Urinary bladder (tissue), 2 donors: ENCODE data around the gene DHRS7C. TPM values are rescaled to one million over a fixed set of nuclear protein-coding genes. Genes with fewer than 3 reads are reported as not detected.

ENCODE experiments used
- polyA plus RNA-seq: library from polyadenylated mRNA; stranded (reverse); fragments of 200-250 nt; gene quantifications from one replicate; pipeline ENCODE4 v1.2.3, GENCODE V29; 2013
- total RNA-seq: library from RNA; depleted of rRNA; stranded (reverse); fragments of >200 nt; gene quantifications from one replicate; pipeline ENCODE4 v1.2.3, GENCODE V29; 2014
- donor health status: healthy.

The DHRS7C gene
- total and polyA plus RNA-seq, 2 donors: 0.16 to 1.1 TPM

Other genes with a start within 250 kb of the DHRS7C start
- gene STX8, start 215.8 kb downstream of the DHRS7C start, total RNA-seq: 101 TPM
- gene STX8, start 215.8 kb downstream of the DHRS7C start, polyA plus RNA-seq: 68.4 TPM
- 0.26 TPM for gene CFAP52, start 214.9 kb downstream of the DHRS7C start, total RNA-seq
- 0.25 TPM for gene CFAP52, start 214.9 kb downstream of the DHRS7C start, polyA plus RNA-seq
- gene USP43, start 146.1 kb downstream of the DHRS7C start, total RNA-seq: 0.74 TPM
- 0.43 TPM for gene USP43, start 146.1 kb downstream of the DHRS7C start, polyA plus RNA-seq
- gene GSG1L2, start 30.5 kb upstream of the DHRS7C start, total RNA-seq: not detected
- gene GSG1L2, start 30.5 kb upstream of the DHRS7C start, polyA plus RNA-seq: not detected
- 5.5 TPM for gene GLP2R, start 34.3 kb upstream of the DHRS7C start, total RNA-seq
- 10.9 TPM for gene GLP2R, start 34.3 kb upstream of the DHRS7C start, polyA plus RNA-seq
- 0.90 TPM for gene RCVRN, start 113.7 kb upstream of the DHRS7C start, total RNA-seq
- 0.48 TPM for gene RCVRN, start 113.7 kb upstream of the DHRS7C start, polyA plus RNA-seq